ENCODE measurements around the gene SNX30. TPM values are rescaled to one million over a fixed set of nuclear protein-coding genes. Genes with fewer than 3 reads are reported as not detected.

Gene SNX30
- polyA plus RNA-seq, 1 of the 3 experiments (the other 2 are of a cell fraction): 2.7 TPM

GRCh38 chr9:112750016-112750763, at the start of gene SNX30 (continued):
- TF ChIP-seq RCOR1 (IDR thresholded peaks at IDR 0.05; ENCODE audit: low read length) (no peak), ZBTB33 (IDR thresholded peaks at IDR 0.05; ENCODE audit: borderline replicate concordance, low read depth) (no peak), USF2 (IDR thresholded peaks at IDR 0.05; ENCODE audit: borderline replicate concordance, low read depth, low read length) (peak; percentile 37), YY1 (IDR thresholded peaks at IDR 0.05; ENCODE audit: low read depth) (no peak), POLR2AphosphoS5 (IDR thresholded peaks at IDR 0.05; ENCODE audit: low read depth, low read length) (peak; percentile 97), JUND (IDR thresholded peaks at IDR 0.05) (no peak), GABPA (IDR thresholded peaks at IDR 0.05; ENCODE audit: low read depth) (peak; percentile 69)

- Histone ChIP-seq H3K9me3 (no peaks in the 10 kb centered on the region), H3K4me2 (no peak overlapping the region), H3K27me3 (ENCODE audit: insufficient read depth) (no peaks in the 10 kb centered on the region), H3K79me2 (ENCODE audit: insufficient read depth) (peaks cover 23% of the 10 kb centered on the region), H4K20me1 (ENCODE audit: insufficient read depth) (no peaks in the 10 kb centered on the region), H3K9me2 (no peaks in the 10 kb centered on the region), H3F3A (replicated peaks; ENCODE audit: insufficient read depth) (no peaks in the 10 kb centered on the region), H2AFZ (ENCODE audit: low read depth) (no peak overlapping the region), H3K9ac (no peak overlapping the region), H3K36me3 (replicated peaks in 1 of 2; ENCODE audit: control insufficient read depth in 1 of 2, insufficient read depth in 2 of 2, low read length in 1 of 2) (peaks cover 3 to 17% of the 10 kb centered on the region in 2 experiments), H3K4me1 (ENCODE audit: control insufficient read depth in 1 of 2, insufficient read depth in 2 of 2, low read depth in 1 of 2, low read length in 1 of 2) (no peaks in the 10 kb centered on the region), H3K27ac (ENCODE audit: low read depth in 2 of 2, low read length in 1 of 2) (no peak overlapping the region), H3K4me3 (ENCODE audit: low read depth in 2 of 2, low read length in 1 of 2) (no peak overlapping the region)
- ChIA-PET POLR2A (no interaction called here), CTCF (interaction anchor here (1.7 to 3.4 kb wide), 2 partner anchors 14 to 342 kb away, joined by 3 to 24 read pairs; partner anchors contain the start of gene INIP)
- TF ChIP-seq GABPA (IDR thresholded peaks at IDR 0.05; ENCODE audit: low read depth): no peak
- no peak for TF ChIP-seq PBX3 (IDR thresholded peaks at IDR 0.05)
- TF ChIP-seq EZH2phosphoT487 (IDR thresholded peaks at IDR 0.05; ENCODE audit: borderline replicate concordance, low read depth): no peak
- no peak for TF ChIP-seq TAF1 (IDR thresholded peaks at IDR 0.05; ENCODE audit: borderline replicate concordance, low read depth, low read length)
- TF ChIP-seq TCF12 (IDR thresholded peaks at IDR 0.05): no peak
- DNase-seq: no peak
- 58% methylated on average over 2 of the region's 2 CpGs for WGBS (ENCODE audit: low lambda C conversion rate)
Observed at GRCh38 chr9:112703304-112703703, 47.3 kb upstream of the SNX30 start.

All from SK-N-SH (cell line).